H9 (cell line): ENCODE results near the gene ATF6. TPM values are rescaled to one million over a fixed set of nuclear protein-coding genes. Genes with fewer than 3 reads are reported as not detected.

Experiments
- DNase-seq: peaks from one replicate; pipeline ENCODE4 v3.0.0-alpha.2; 2017
- H2AFZ ChIP-seq: one replicate; pipeline ENCODE4 v1.6.1; 2013; ENCODE audit warnings: mild to moderate bottlenecking, low read length, control low read depth, moderate library complexity
- H2AK5ac ChIP-seq: 2 replicates; pipeline ENCODE4 v1.6.1; 2013; ENCODE audit warnings: low read length, control low read depth, mixed read lengths; ENCODE audit not compliant: insufficient read length
- H2BK120ac ChIP-seq: one replicate; pipeline ENCODE4 v1.6.1; 2013; ENCODE audit warnings: low read depth, mild to moderate bottlenecking, low read length, control low read depth, inconsistent platforms; ENCODE audit not compliant: poor library complexity, severe bottlenecking
- H2BK12ac ChIP-seq: 2 replicates; pipeline ENCODE4 v1.6.1; 2013; ENCODE audit warnings: low read length, control low read depth, mixed read lengths, low read depth; ENCODE audit not compliant: insufficient read length
- H2BK15ac ChIP-seq: 2 replicates; pipeline ENCODE4 v1.6.1; 2013; ENCODE audit warnings: low read depth, low read length, control low read depth
- H2BK20ac ChIP-seq: one replicate; pipeline ENCODE4 v1.6.1; 2013; ENCODE audit warnings: low read depth, mild to moderate bottlenecking, low read length, control low read depth, inconsistent platforms; ENCODE audit not compliant: poor library complexity, severe bottlenecking
- H2BK5ac ChIP-seq: 2 replicates; pipeline ENCODE4 v1.6.1; 2013; ENCODE audit warnings: low read length, control low read depth, mixed read lengths; ENCODE audit not compliant: insufficient read length
- H3K14ac ChIP-seq: 2 replicates; pipeline ENCODE4 v1.6.1; 2013; ENCODE audit warnings: low read length, control low read depth; ENCODE audit not compliant: insufficient read depth
- H3K18ac ChIP-seq: 2 replicates; pipeline ENCODE4 v1.6.1; 2013; ENCODE audit warnings: low read depth, mild to moderate bottlenecking, mixed read lengths, low read length, control low read depth; ENCODE audit not compliant: insufficient read length
- H3K23ac ChIP-seq: 2 replicates; pipeline ENCODE4 v1.6.1; 2013; ENCODE audit warnings: low read length, control low read depth, mixed read lengths, low read depth; ENCODE audit not compliant: insufficient read length
- H3K23me2 ChIP-seq: 2 replicates; pipeline ENCODE4 v1.6.1; 2013; ENCODE audit warnings: low read depth, mild to moderate bottlenecking, mixed read lengths, low read length, control low read depth; ENCODE audit not compliant: insufficient read length, poor library complexity, severe bottlenecking
- H3K27ac ChIP-seq: 2 replicates; pipeline ENCODE4 v1.5.1; 2013; ENCODE audit warnings: low read length, control low read depth, mixed read lengths, low read depth; ENCODE audit not compliant: insufficient read length
- H3K27me3 ChIP-seq: 2 replicates; pipeline ENCODE4 v1.6.1; 2013; ENCODE audit warnings: low read length, control low read depth, inconsistent platforms; ENCODE audit not compliant: insufficient read depth
- H3K4ac ChIP-seq: 2 replicates; pipeline ENCODE4 v1.6.1; 2013; ENCODE audit warnings: low read depth, mild to moderate bottlenecking, control low read depth, inconsistent platforms, low read length, moderate library complexity
- H3K4me1 ChIP-seq: 2 replicates; pipeline ENCODE4 v1.6.1; 2013; ENCODE audit warnings: low read length, control low read depth, inconsistent platforms; ENCODE audit not compliant: insufficient read depth
- H3K4me2 ChIP-seq: 2 replicates; pipeline ENCODE4 v1.6.1; 2013; ENCODE audit warnings: low read length, control low read depth, mixed read lengths; ENCODE audit not compliant: insufficient read length, insufficient read depth
- H3K56ac ChIP-seq: 2 replicates; pipeline ENCODE4 v1.6.1; 2013; ENCODE audit warnings: low read depth, mild to moderate bottlenecking, mixed read lengths, low read length, control low read depth; ENCODE audit not compliant: insufficient read length
- H3K79me1 ChIP-seq: 2 replicates; pipeline ENCODE4 v1.6.1; 2013; ENCODE audit warnings: low read depth, mild to moderate bottlenecking, moderate library complexity, low read length, control low read depth, inconsistent platforms; ENCODE audit not compliant: insufficient read depth, poor library complexity, severe bottlenecking
- H3K79me2 ChIP-seq: 2 replicates; pipeline ENCODE4 v1.6.1; 2013; ENCODE audit warnings: low read length, control low read depth, inconsistent platforms; ENCODE audit not compliant: insufficient read depth
- H3K9ac ChIP-seq: 2 replicates; pipeline ENCODE4 v1.6.1; 2013; ENCODE audit warnings: low read length, control low read depth, mixed read lengths; ENCODE audit not compliant: insufficient read length; ENCODE audit errors: extremely low read depth
- H3K9me3 ChIP-seq: one replicate; pipeline ENCODE4 v1.6.1; 2013; ENCODE audit warnings: low read depth, low read length, inconsistent platforms; ENCODE audit not compliant: control insufficient read depth
- H3T11ph ChIP-seq: one replicate; pipeline ENCODE4 v1.6.1; 2013; ENCODE audit warnings: mild to moderate bottlenecking, low read length, control low read depth, inconsistent platforms
- H4K20me1 ChIP-seq: one replicate; pipeline ENCODE4 v1.6.1; 2013; ENCODE audit not compliant: control insufficient read depth, insufficient read length, insufficient read depth
- H4K5ac ChIP-seq: 2 replicates; pipeline ENCODE4 v1.6.1; 2013; ENCODE audit warnings: low read depth, mild to moderate bottlenecking, mixed read lengths, low read length, control low read depth; ENCODE audit not compliant: insufficient read length
- H4K8ac ChIP-seq: replicated peaks from 2 replicates; pipeline ENCODE4 v1.6.1; 2013; ENCODE audit warnings: low read length, control low read depth, mixed read lengths, low read depth; ENCODE audit not compliant: insufficient read length
- H4K91ac ChIP-seq: 2 replicates; pipeline ENCODE4 v1.6.1; 2013; ENCODE audit warnings: low read depth, mild to moderate bottlenecking, moderate library complexity, mixed read lengths, low read length, control low read depth; ENCODE audit not compliant: insufficient read length
- H3K27ac Mint-ChIP-seq, 3 experiments: 2 replicates in 2 of 3; 3 replicates in 1 of 3; pipeline ENCODE4 v1.8.0; 2020 to 2021; ENCODE audit warnings: mixed read lengths in 3 of 3, mild to moderate bottlenecking in 1 of 3, moderate library complexity in 1 of 3
- H3K27me3 Mint-ChIP-seq: 2 replicates; pipeline ENCODE4 v1.8.0; 2021; ENCODE audit warnings: low read depth, mild to moderate bottlenecking, moderate library complexity, mixed read lengths
- H3K36me3 Mint-ChIP-seq, 3 experiments: 2 replicates in 2 of 3; 3 replicates in 1 of 3; pipeline ENCODE4 v1.8.0; 2020 to 2021; ENCODE audit warnings: low read depth in 3 of 3, mixed read lengths in 3 of 3; ENCODE audit not compliant: insufficient read depth in 1 of 3
- H3K4me1 Mint-ChIP-seq, 2 experiments: 2 replicates each; pipeline ENCODE4 v1.8.0; 2020; ENCODE audit warnings: mixed read lengths in 2 of 2
- H3K4me3 Mint-ChIP-seq, 2 experiments: 2 replicates in 1 of 2; 3 replicates in 1 of 2; pipeline ENCODE4 v1.8.0; 2020 to 2021; ENCODE audit warnings: mild to moderate bottlenecking in 2 of 2, mixed read lengths in 2 of 2, moderate library complexity in 1 of 2
- H3K9me3 Mint-ChIP-seq, 2 experiments: 2 replicates in 1 of 2; 3 replicates in 1 of 2; pipeline ENCODE4 v1.8.0; 2020; ENCODE audit warnings: mild to moderate bottlenecking in 2 of 2, mixed read lengths in 2 of 2, moderate library complexity in 1 of 2
- WGBS: extraction: QIAGEN DNeasy Blood & Tissue Kit; methylation state at CpG from one replicate; pipeline ENCODE4 v1.1.7; 2013; ENCODE audit warnings: missing lambda C conversion rate, low lambda C conversion rate, mixed read lengths; ENCODE audit not compliant: insufficient read length; ENCODE audit errors: extremely low coverage; 5-methylcytosine and 5-hydroxymethylcytosine counted together
- total RNA-seq: library from RNA; stranded (reverse); gene quantifications from 2 replicates; pipeline ENCODE4 v1.2.1, GENCODE V29; 2021
- TF ChIP-seq, protein P1 (sequence below): fragments of 200-600 bp; sonication (generic); conservative IDR thresholded peaks from 3 replicates; pipeline ENCODE4 v1.8.0; 2021; ENCODE audit warnings: antibody characterized with exemption, mild to moderate bottlenecking

ATF6 gene
- total RNA-seq, 1 experiment from 2014 or later, result 11.2 TPM

DNA sequence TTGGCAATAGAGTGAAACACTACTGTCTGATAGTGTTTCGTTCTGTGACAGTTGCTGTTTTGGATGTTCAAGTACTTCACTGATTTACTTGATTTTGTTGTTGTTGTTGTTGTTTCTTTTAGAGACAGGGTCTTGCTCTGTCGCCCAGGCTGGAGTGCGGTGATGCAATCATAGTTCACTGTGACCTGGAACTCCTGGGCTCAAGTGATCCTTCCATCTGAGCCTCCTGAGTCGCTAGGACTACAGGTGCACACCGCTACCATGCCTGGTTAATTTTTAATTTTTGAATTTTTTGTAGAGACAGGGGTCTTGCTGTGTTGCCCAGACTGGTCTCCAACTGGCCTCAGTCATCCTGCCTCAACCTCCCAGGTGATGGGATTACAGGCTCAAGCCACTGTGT, 2.3 kb downstream of the ATF6 start:
- DNase-seq, result no peak
- Histone ChIP-seq H2AK5ac (no peak overlapping the region), H2BK120ac (no peak overlapping the region), H3K4ac (no peak overlapping the region), H3K18ac (no peak overlapping the region), H3K23me2 (peaks cover 8% of the 10 kb centered on the region), H2BK15ac (no peak overlapping the region), H3K79me1 (no peaks in the 10 kb centered on the region), H4K20me1 (no peaks in the 10 kb centered on the region), H3K27ac (no peak overlapping the region), H3K56ac (no peak overlapping the region), H3K9ac (no peak overlapping the region), H3K9me3 (no peaks in the 10 kb centered on the region), H4K5ac (no peak overlapping the region), H3K14ac (no peak overlapping the region), H3K4me1 (no peaks in the 10 kb centered on the region; the same call in 1 of the 2 replicates), H3K23ac (no peak overlapping the region), H2BK12ac (no peak overlapping the region), H4K8ac (no peak overlapping the region), H3K27me3 (no peaks in the 10 kb centered on the region), H3K79me2 (no peaks in the 10 kb centered on the region; the same call in 1 of the 2 replicates), H2BK5ac (no peak overlapping the region), H2AFZ (no peak overlapping the region), H3T11ph (no peak overlapping the region), H3K4me2 (no peak overlapping the region), H2BK20ac (no peak overlapping the region), H4K91ac (no peak overlapping the region)
- Mint-ChIP-seq H3K36me3 (no peaks in the 10 kb centered on the region), H3K27me3 (peaks cover 3% of the 10 kb centered on the region), H3K27ac (no peak overlapping the region), H3K4me1 (peaks cover 8 to 13% of the 10 kb centered on the region in 2 experiments; a peak in 3 of 4 replicates), H3K4me3 (no peak overlapping the region), H3K9me3 (no peaks in the 10 kb centered on the region; a peak in 1 of 5 replicates)
- TF ChIP-seq, protein P1, sequence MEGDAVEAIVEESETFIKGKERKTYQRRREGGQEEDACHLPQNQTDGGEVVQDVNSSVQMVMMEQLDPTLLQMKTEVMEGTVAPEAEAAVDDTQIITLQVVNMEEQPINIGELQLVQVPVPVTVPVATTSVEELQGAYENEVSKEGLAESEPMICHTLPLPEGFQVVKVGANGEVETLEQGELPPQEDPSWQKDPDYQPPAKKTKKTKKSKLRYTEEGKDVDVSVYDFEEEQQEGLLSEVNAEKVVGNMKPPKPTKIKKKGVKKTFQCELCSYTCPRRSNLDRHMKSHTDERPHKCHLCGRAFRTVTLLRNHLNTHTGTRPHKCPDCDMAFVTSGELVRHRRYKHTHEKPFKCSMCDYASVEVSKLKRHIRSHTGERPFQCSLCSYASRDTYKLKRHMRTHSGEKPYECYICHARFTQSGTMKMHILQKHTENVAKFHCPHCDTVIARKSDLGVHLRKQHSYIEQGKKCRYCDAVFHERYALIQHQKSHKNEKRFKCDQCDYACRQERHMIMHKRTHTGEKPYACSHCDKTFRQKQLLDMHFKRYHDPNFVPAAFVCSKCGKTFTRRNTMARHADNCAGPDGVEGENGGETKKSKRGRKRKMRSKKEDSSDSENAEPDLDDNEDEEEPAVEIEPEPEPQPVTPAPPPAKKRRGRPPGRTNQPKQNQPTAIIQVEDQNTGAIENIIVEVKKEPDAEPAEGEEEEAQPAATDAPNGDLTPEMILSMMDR, result no peak
- WGBS, result no CpG with 5 or more reads among the region's 5 CpGs
